A549 (cell line): ENCODE results near the gene SUSD3.

ENCODE experiments used
- CBX2 ChIP-seq: fragments of 200-600 bp; sonication (generic); IDR thresholded peaks from 2 replicates; pipeline ENCODE4 v1.6.1; 2016; ENCODE audit warnings: low read depth, mild to moderate bottlenecking, borderline replicate concordance
- CHD4 ChIP-seq: fragments of 200-600 bp; sonication (generic); IDR thresholded peaks from 2 replicates; pipeline ENCODE4 v1.6.1; 2016; ENCODE audit warnings: antibody characterized with exemption, mild to moderate bottlenecking, borderline replicate concordance
- ELK1 ChIP-seq: fragments of 150-350 bp; IDR thresholded peaks from 2 replicates; pipeline ENCODE4 v1.6.1; 2014; ENCODE audit warnings: low read depth, mild to moderate bottlenecking, low read length
- EP300 ChIP-seq, 2 experiments: fragments of >200 bp; sonication (Bioruptor Twin); formaldehyde crosslinking; IDR thresholded peaks; 2 replicates in 1 of 2; 3 replicates in 1 of 2; pipeline ENCODE4 v1.6.1; 2016 to 2017
- HES2 ChIP-seq: fragments of >200 bp; sonication (Bioruptor Twin); formaldehyde crosslinking; IDR thresholded peaks from 2 replicates; pipeline ENCODE4 v1.6.1; 2016
- HOXB13 ChIP-seq: fragments of 250-450 bp; sonication (Bioruptor Pico); IDR thresholded peaks from 2 replicates; pipeline ENCODE4 v1.5.0; 2020; ENCODE audit warnings: low read depth, mild to moderate bottlenecking, moderate library complexity
- JUN ChIP-seq, 2 experiments: fragments of >200 bp; sonication (Bioruptor Twin); formaldehyde crosslinking; IDR thresholded peaks; 2 replicates in 1 of 2; 3 replicates in 1 of 2; pipeline ENCODE4 v1.6.1; 2016 to 2017
- MAFK ChIP-seq: fragments of 450-650 bp; IDR thresholded peaks from 2 replicates; pipeline ENCODE4 v1.6.1; 2014; ENCODE audit not compliant: partially characterized antibody
- MAZ ChIP-seq: fragments of 150-350 bp; IDR thresholded peaks from 2 replicates; pipeline ENCODE4 v1.6.1; 2014; ENCODE audit warnings: antibody characterized with exemption, low read depth, low read length, borderline replicate concordance
- PHF8 ChIP-seq: fragments of 200-600 bp; sonication (generic); IDR thresholded peaks from 2 replicates; pipeline ENCODE4 v1.6.1; 2016; ENCODE audit warnings: low read depth, mild to moderate bottlenecking, antibody characterized with exemption, moderate library complexity, borderline replicate concordance
- POLR2A ChIP-seq: IDR thresholded peaks from 2 replicates; pipeline ENCODE4 v1.6.1; 2012; ENCODE audit warnings: mild to moderate bottlenecking, low read length
- REST ChIP-seq: fragments of 200-600 bp; sonication (generic); IDR thresholded peaks from 2 replicates; pipeline ENCODE4 v1.6.1; 2016; ENCODE audit warnings: antibody characterized with exemption, mild to moderate bottlenecking, moderate library complexity
- RFX5 ChIP-seq: fragments of 450-650 bp; IDR thresholded peaks from 2 replicates; pipeline ENCODE4 v1.7.1; 2014; ENCODE audit warnings: antibody characterized with exemption, mild to moderate bottlenecking, moderate library complexity
- TF ChIP-seq, protein P1 (sequence below): fragments of >200 bp; sonication (Bioruptor Twin); formaldehyde crosslinking; IDR thresholded peaks from 3 replicates; pipeline ENCODE4 v1.5.1; 2016

DNA sequence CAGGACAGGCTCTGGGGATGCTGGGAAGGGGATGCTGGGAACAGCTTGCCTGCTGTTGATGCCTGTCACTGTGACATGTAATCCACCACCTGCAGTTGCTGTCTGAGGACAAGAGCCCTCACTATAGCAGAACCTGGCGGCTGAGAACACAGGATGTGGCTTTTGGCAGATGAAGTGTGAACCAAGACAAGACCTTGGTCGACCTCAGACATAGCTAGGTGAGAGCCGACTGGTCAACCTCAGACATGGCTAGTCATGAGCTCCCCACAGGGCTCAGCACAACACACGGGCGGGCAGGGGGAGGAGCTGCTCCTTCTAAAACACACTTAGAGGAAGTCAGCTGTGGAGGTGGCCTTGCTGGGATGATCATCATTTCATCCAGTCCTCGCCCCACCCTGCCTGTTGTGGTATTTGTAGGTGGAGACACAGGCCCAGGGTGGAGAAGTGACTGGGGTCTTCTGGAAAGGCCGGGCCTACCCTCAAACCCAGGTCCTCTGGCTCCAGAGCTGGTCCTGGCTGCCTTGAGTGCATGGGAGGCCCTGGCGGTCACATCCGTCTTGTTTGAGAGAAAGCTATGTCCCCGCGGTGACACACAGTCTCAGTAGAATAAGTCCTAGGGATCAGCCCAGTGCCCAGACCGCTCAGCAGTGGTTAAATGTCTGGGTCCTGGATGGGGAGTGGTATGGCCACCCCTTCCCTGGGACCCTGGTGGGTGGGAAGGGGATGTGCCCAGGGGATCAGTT is 6.1 kb downstream of the SUSD3 start:
- TF ChIP-seq CBX2 (no peak), RFX5 (no peak), JUN (IDR thresholded peaks at IDR 0.05) (no peak), MAZ (no peak), REST (no peak), ELK1 (no peak), PHF8 (no peak), CHD4 (no peak), MAFK (no peak), POLR2A (no peak), EP300 (IDR thresholded peaks at IDR 0.05) (no peak), HOXB13 (CRISPR knock-in tag) (no peak), HES2 (no peak)
- TF ChIP-seq, protein P1, sequence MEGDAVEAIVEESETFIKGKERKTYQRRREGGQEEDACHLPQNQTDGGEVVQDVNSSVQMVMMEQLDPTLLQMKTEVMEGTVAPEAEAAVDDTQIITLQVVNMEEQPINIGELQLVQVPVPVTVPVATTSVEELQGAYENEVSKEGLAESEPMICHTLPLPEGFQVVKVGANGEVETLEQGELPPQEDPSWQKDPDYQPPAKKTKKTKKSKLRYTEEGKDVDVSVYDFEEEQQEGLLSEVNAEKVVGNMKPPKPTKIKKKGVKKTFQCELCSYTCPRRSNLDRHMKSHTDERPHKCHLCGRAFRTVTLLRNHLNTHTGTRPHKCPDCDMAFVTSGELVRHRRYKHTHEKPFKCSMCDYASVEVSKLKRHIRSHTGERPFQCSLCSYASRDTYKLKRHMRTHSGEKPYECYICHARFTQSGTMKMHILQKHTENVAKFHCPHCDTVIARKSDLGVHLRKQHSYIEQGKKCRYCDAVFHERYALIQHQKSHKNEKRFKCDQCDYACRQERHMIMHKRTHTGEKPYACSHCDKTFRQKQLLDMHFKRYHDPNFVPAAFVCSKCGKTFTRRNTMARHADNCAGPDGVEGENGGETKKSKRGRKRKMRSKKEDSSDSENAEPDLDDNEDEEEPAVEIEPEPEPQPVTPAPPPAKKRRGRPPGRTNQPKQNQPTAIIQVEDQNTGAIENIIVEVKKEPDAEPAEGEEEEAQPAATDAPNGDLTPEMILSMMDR: no peak
